ENCODE results near the gene ZBTB7B. TPM values are rescaled to one million over a fixed set of nuclear protein-coding genes. Genes with fewer than 3 reads are reported as not detected.

The ZBTB7B gene
- total RNA-seq, 1 experiment from 2014 or later, result 38.3 TPM

- H2AFZ ChIP-seq (ENCODE audit: low read length), result no peak overlapping the region
- H3K56ac ChIP-seq (ENCODE audit: insufficient read length, low read depth, low read length), result no peak overlapping the region
- no peaks in the 10 kb centered on the region; the same call in 1 of the 2 replicates for H3K79me2 ChIP-seq (ENCODE audit: insufficient read depth, low read length)
- no peak overlapping the region for H3K4me2 ChIP-seq (ENCODE audit: insufficient read depth, insufficient read length, low read length)
- Mint-ChIP-seq H3K9me3 (no peaks in the 10 kb centered on the region), H3K36me3 (ENCODE audit: insufficient read depth in 1 of 3, low read depth in 3 of 3) (peaks cover 14 to 44% (median 32%) of the 10 kb centered on the region in 3 experiments; a peak in 6 of 7 replicates), H3K27me3 (ENCODE audit: low read depth) (no peaks in the 10 kb centered on the region), H3K4me3 (peak overlapping the region in 1 of 2 experiments; percentile 46; a peak in 2 of 5 replicates), H3K27ac (no peak overlapping the region; a peak in 1 of 7 replicates), H3K4me1 (peaks cover 63 to 69% of the 10 kb centered on the region in 2 experiments)
- H3K4ac ChIP-seq (ENCODE audit: low read depth, low read length), result no peak overlapping the region
- H3K27me3 ChIP-seq (ENCODE audit: insufficient read depth, low read length), result no peaks in the 10 kb centered on the region
- H3K79me1 ChIP-seq (ENCODE audit: insufficient read depth, low read depth, low read length, poor library complexity, severe bottlenecking), result no peaks in the 10 kb centered on the region
- peaks cover 6% of the 10 kb centered on the region; the same call in 1 of the 2 replicates for H3K4me1 ChIP-seq (ENCODE audit: insufficient read depth, low read length)
- H4K91ac ChIP-seq (ENCODE audit: insufficient read length, low read depth, low read length), result no peak overlapping the region
- H2AK5ac ChIP-seq (ENCODE audit: insufficient read length, low read length), result no peak overlapping the region
- no peak overlapping the region for H2BK20ac ChIP-seq (ENCODE audit: low read depth, low read length, poor library complexity, severe bottlenecking)
- H3K23ac ChIP-seq (ENCODE audit: insufficient read length, low read depth, low read length), result no peak overlapping the region
- no peak overlapping the region for H2BK12ac ChIP-seq (ENCODE audit: insufficient read length, low read depth, low read length)
- no peak overlapping the region for H2BK15ac ChIP-seq (ENCODE audit: low read depth, low read length)
- H4K20me1 ChIP-seq (ENCODE audit: control insufficient read depth, insufficient read depth, insufficient read length), result no peaks in the 10 kb centered on the region
- H2BK120ac ChIP-seq (ENCODE audit: low read depth, low read length, poor library complexity, severe bottlenecking), result no peak overlapping the region
- no peak for DNase-seq
- H3K14ac ChIP-seq (ENCODE audit: insufficient read depth, low read length), result no peak overlapping the region
- H3K27ac ChIP-seq (ENCODE audit: insufficient read length, low read depth, low read length), result no peak overlapping the region
- TF ChIP-seq CTCF (conservative IDR thresholded peaks at IDR 0.05), result no peak
- H3T11ph ChIP-seq (ENCODE audit: low read length), result no peak overlapping the region
- no peak overlapping the region for H4K8ac ChIP-seq (replicated peaks; ENCODE audit: insufficient read length, low read depth, low read length)
- no peak overlapping the region for H3K18ac ChIP-seq (ENCODE audit: insufficient read length, low read depth, low read length)
- H4K5ac ChIP-seq (ENCODE audit: insufficient read length, low read depth, low read length), result no peak overlapping the region
- no peak overlapping the region for H2BK5ac ChIP-seq (ENCODE audit: insufficient read length, low read length)
- peaks cover 16% of the 10 kb centered on the region for H3K23me2 ChIP-seq (ENCODE audit: insufficient read length, low read depth, low read length, poor library complexity, severe bottlenecking)
- H3K9me3 ChIP-seq (ENCODE audit: control insufficient read depth, low read depth, low read length), result no peaks in the 10 kb centered on the region
- H3K9ac ChIP-seq (ENCODE audit: extremely low read depth, insufficient read length, low read length), result no peak overlapping the region
- WGBS (ENCODE audit: extremely low coverage, insufficient read length, low lambda C conversion rate), result no CpG with 5 or more reads among the region's 16 CpGs
Measured at GRCh38 chr1:154958681-154959425, 43.7 kb upstream of the ZBTB7B start.
